H9 (cell line): ENCODE measurements around the gene HSPG2. TPM values are rescaled to one million over a fixed set of nuclear protein-coding genes. Genes with fewer than 3 reads are reported as not detected.

Source experiments
- DNase-seq: peaks from one replicate; pipeline ENCODE4 v3.0.0-alpha.2; 2017
- H2AFZ ChIP-seq: one replicate; pipeline ENCODE4 v1.6.1; 2013; ENCODE audit warnings: mild to moderate bottlenecking, low read length, control low read depth, moderate library complexity
- H2AK5ac ChIP-seq: 2 replicates; pipeline ENCODE4 v1.6.1; 2013; ENCODE audit warnings: low read length, control low read depth, mixed read lengths; ENCODE audit not compliant: insufficient read length
- H2BK120ac ChIP-seq: one replicate; pipeline ENCODE4 v1.6.1; 2013; ENCODE audit warnings: low read depth, mild to moderate bottlenecking, low read length, control low read depth, inconsistent platforms; ENCODE audit not compliant: poor library complexity, severe bottlenecking
- H2BK12ac ChIP-seq: 2 replicates; pipeline ENCODE4 v1.6.1; 2013; ENCODE audit warnings: low read length, control low read depth, mixed read lengths, low read depth; ENCODE audit not compliant: insufficient read length
- H2BK15ac ChIP-seq: 2 replicates; pipeline ENCODE4 v1.6.1; 2013; ENCODE audit warnings: low read depth, low read length, control low read depth
- H2BK20ac ChIP-seq: one replicate; pipeline ENCODE4 v1.6.1; 2013; ENCODE audit warnings: low read depth, mild to moderate bottlenecking, low read length, control low read depth, inconsistent platforms; ENCODE audit not compliant: poor library complexity, severe bottlenecking
- H2BK5ac ChIP-seq: 2 replicates; pipeline ENCODE4 v1.6.1; 2013; ENCODE audit warnings: low read length, control low read depth, mixed read lengths; ENCODE audit not compliant: insufficient read length
- H3K14ac ChIP-seq: 2 replicates; pipeline ENCODE4 v1.6.1; 2013; ENCODE audit warnings: low read length, control low read depth; ENCODE audit not compliant: insufficient read depth
- H3K18ac ChIP-seq: 2 replicates; pipeline ENCODE4 v1.6.1; 2013; ENCODE audit warnings: low read depth, mild to moderate bottlenecking, mixed read lengths, low read length, control low read depth; ENCODE audit not compliant: insufficient read length
- H3K23ac ChIP-seq: 2 replicates; pipeline ENCODE4 v1.6.1; 2013; ENCODE audit warnings: low read length, control low read depth, mixed read lengths, low read depth; ENCODE audit not compliant: insufficient read length
- H3K23me2 ChIP-seq: 2 replicates; pipeline ENCODE4 v1.6.1; 2013; ENCODE audit warnings: low read depth, mild to moderate bottlenecking, mixed read lengths, low read length, control low read depth; ENCODE audit not compliant: insufficient read length, poor library complexity, severe bottlenecking
- H3K27ac ChIP-seq: 2 replicates; pipeline ENCODE4 v1.5.1; 2013; ENCODE audit warnings: low read length, control low read depth, mixed read lengths, low read depth; ENCODE audit not compliant: insufficient read length
- H3K27me3 ChIP-seq: 2 replicates; pipeline ENCODE4 v1.6.1; 2013; ENCODE audit warnings: low read length, control low read depth, inconsistent platforms; ENCODE audit not compliant: insufficient read depth
- H3K4ac ChIP-seq: 2 replicates; pipeline ENCODE4 v1.6.1; 2013; ENCODE audit warnings: low read depth, mild to moderate bottlenecking, control low read depth, inconsistent platforms, low read length, moderate library complexity
- H3K4me1 ChIP-seq: 2 replicates; pipeline ENCODE4 v1.6.1; 2013; ENCODE audit warnings: low read length, control low read depth, inconsistent platforms; ENCODE audit not compliant: insufficient read depth
- H3K4me2 ChIP-seq: 2 replicates; pipeline ENCODE4 v1.6.1; 2013; ENCODE audit warnings: low read length, control low read depth, mixed read lengths; ENCODE audit not compliant: insufficient read length, insufficient read depth
- H3K56ac ChIP-seq: 2 replicates; pipeline ENCODE4 v1.6.1; 2013; ENCODE audit warnings: low read depth, mild to moderate bottlenecking, mixed read lengths, low read length, control low read depth; ENCODE audit not compliant: insufficient read length
- H3K79me1 ChIP-seq: 2 replicates; pipeline ENCODE4 v1.6.1; 2013; ENCODE audit warnings: low read depth, mild to moderate bottlenecking, moderate library complexity, low read length, control low read depth, inconsistent platforms; ENCODE audit not compliant: insufficient read depth, poor library complexity, severe bottlenecking
- H3K79me2 ChIP-seq: 2 replicates; pipeline ENCODE4 v1.6.1; 2013; ENCODE audit warnings: low read length, control low read depth, inconsistent platforms; ENCODE audit not compliant: insufficient read depth
- H3K9ac ChIP-seq: 2 replicates; pipeline ENCODE4 v1.6.1; 2013; ENCODE audit warnings: low read length, control low read depth, mixed read lengths; ENCODE audit not compliant: insufficient read length; ENCODE audit errors: extremely low read depth
- H3K9me3 ChIP-seq: one replicate; pipeline ENCODE4 v1.6.1; 2013; ENCODE audit warnings: low read depth, low read length, inconsistent platforms; ENCODE audit not compliant: control insufficient read depth
- H3T11ph ChIP-seq: one replicate; pipeline ENCODE4 v1.6.1; 2013; ENCODE audit warnings: mild to moderate bottlenecking, low read length, control low read depth, inconsistent platforms
- H4K20me1 ChIP-seq: one replicate; pipeline ENCODE4 v1.6.1; 2013; ENCODE audit not compliant: control insufficient read depth, insufficient read length, insufficient read depth
- H4K5ac ChIP-seq: 2 replicates; pipeline ENCODE4 v1.6.1; 2013; ENCODE audit warnings: low read depth, mild to moderate bottlenecking, mixed read lengths, low read length, control low read depth; ENCODE audit not compliant: insufficient read length
- H4K8ac ChIP-seq: replicated peaks from 2 replicates; pipeline ENCODE4 v1.6.1; 2013; ENCODE audit warnings: low read length, control low read depth, mixed read lengths, low read depth; ENCODE audit not compliant: insufficient read length
- H4K91ac ChIP-seq: 2 replicates; pipeline ENCODE4 v1.6.1; 2013; ENCODE audit warnings: low read depth, mild to moderate bottlenecking, moderate library complexity, mixed read lengths, low read length, control low read depth; ENCODE audit not compliant: insufficient read length
- H3K27ac Mint-ChIP-seq, 3 experiments: 2 replicates in 2 of 3; 3 replicates in 1 of 3; pipeline ENCODE4 v1.8.0; 2020 to 2021; ENCODE audit warnings: mixed read lengths in 3 of 3, mild to moderate bottlenecking in 1 of 3, moderate library complexity in 1 of 3
- H3K27me3 Mint-ChIP-seq: 2 replicates; pipeline ENCODE4 v1.8.0; 2021; ENCODE audit warnings: low read depth, mild to moderate bottlenecking, moderate library complexity, mixed read lengths
- H3K36me3 Mint-ChIP-seq, 3 experiments: 2 replicates in 2 of 3; 3 replicates in 1 of 3; pipeline ENCODE4 v1.8.0; 2020 to 2021; ENCODE audit warnings: low read depth in 3 of 3, mixed read lengths in 3 of 3; ENCODE audit not compliant: insufficient read depth in 1 of 3
- H3K4me1 Mint-ChIP-seq, 2 experiments: 2 replicates each; pipeline ENCODE4 v1.8.0; 2020; ENCODE audit warnings: mixed read lengths in 2 of 2
- H3K4me3 Mint-ChIP-seq, 2 experiments: 2 replicates in 1 of 2; 3 replicates in 1 of 2; pipeline ENCODE4 v1.8.0; 2020 to 2021; ENCODE audit warnings: mild to moderate bottlenecking in 2 of 2, mixed read lengths in 2 of 2, moderate library complexity in 1 of 2
- H3K9me3 Mint-ChIP-seq, 2 experiments: 2 replicates in 1 of 2; 3 replicates in 1 of 2; pipeline ENCODE4 v1.8.0; 2020; ENCODE audit warnings: mild to moderate bottlenecking in 2 of 2, mixed read lengths in 2 of 2, moderate library complexity in 1 of 2
- CTCF ChIP-seq: fragments of 200-600 bp; sonication (generic); conservative IDR thresholded peaks from 3 replicates; pipeline ENCODE4 v1.8.0; 2021; ENCODE audit warnings: antibody characterized with exemption, mild to moderate bottlenecking
- WGBS: extraction: QIAGEN DNeasy Blood & Tissue Kit; methylation state at CpG from one replicate; pipeline ENCODE4 v1.1.7; 2013; ENCODE audit warnings: missing lambda C conversion rate, low lambda C conversion rate, mixed read lengths; ENCODE audit not compliant: insufficient read length; ENCODE audit errors: extremely low coverage; 5-methylcytosine and 5-hydroxymethylcytosine counted together
- total RNA-seq: library from RNA; stranded (reverse); gene quantifications from 2 replicates; pipeline ENCODE4 v1.2.1, GENCODE V29; 2021

HSPG2 gene
- total RNA-seq, 1 experiment from 2014 or later: 90.0 TPM

GRCh38 chr1:21868482-21868881 is 68.6 kb downstream of the HSPG2 start:
- Mint-ChIP-seq H3K27me3 (no peaks in the 10 kb centered on the region), H3K4me1 (peaks cover 17 to 30% of the 10 kb centered on the region in 2 experiments), H3K9me3 (no peaks in the 10 kb centered on the region), H3K27ac (0 out of 7 replicates have a peak overlapping the region, but pooled peaks of 1 of the 3 experiments have one; percentile 66), H3K4me3 (no peak overlapping the region), H3K36me3 (peaks cover 23 to 53% (median 36%) of the 10 kb centered on the region in 3 experiments)
- Histone ChIP-seq H2BK15ac (no peak overlapping the region), H3K14ac (no peak overlapping the region), H3K9me3 (no peaks in the 10 kb centered on the region), H3K79me1 (no peaks in the 10 kb centered on the region), H4K20me1 (peaks cover 2% of the 10 kb centered on the region), H2BK5ac (no peak overlapping the region), H2AFZ (no peak overlapping the region), H4K8ac (no peak overlapping the region), H3K23ac (no peak overlapping the region), H3K23me2 (no peaks in the 10 kb centered on the region), H3K56ac (no peak overlapping the region), H3T11ph (no peak overlapping the region), H3K18ac (no peak overlapping the region), H3K4ac (no peak overlapping the region), H3K4me1 (peaks cover 7% of the 10 kb centered on the region; the same call in 1 of the 2 replicates), H2BK20ac (no peak overlapping the region), H3K4me2 (no peak overlapping the region), H2AK5ac (no peak overlapping the region), H4K5ac (no peak overlapping the region), H2BK120ac (no peak overlapping the region), H3K9ac (no peak overlapping the region), H3K79me2 (no peaks in the 10 kb centered on the region), H3K27ac (no peak overlapping the region), H4K91ac (no peak overlapping the region), H3K27me3 (no peaks in the 10 kb centered on the region), H2BK12ac (no peak overlapping the region)
- no peak for DNase-seq
- TF ChIP-seq CTCF: no peak
- no CpG with 5 or more reads among the region's 7 CpGs for WGBS
